Measurements from ENCODE around the gene PPP2R5A.

PPP2R5A gene

GRCh38 chr1:212289262-212290077 lies 4.3 kb downstream of the PPP2R5A start:
- peak overlapping the region; percentile 84 for H3K4me2 ChIP-seq (ENCODE audit: low read depth, low read length, poor library complexity, severe bottlenecking)
- H4K20me1 ChIP-seq (ENCODE audit: insufficient read depth, low read length, poor library complexity, severe bottlenecking): peaks cover 81% of the 10 kb centered on the region
- H3F3A ChIP-seq (ENCODE audit: low read depth): no peaks in the 10 kb centered on the region
- H3K9me2 ChIP-seq (replicated peaks; ENCODE audit: low read depth, low read length): no peaks in the 10 kb centered on the region
- H3K9ac ChIP-seq (ENCODE audit: low read depth, low read length, poor library complexity, severe bottlenecking): peak overlapping the region; percentile 0
- H3K27me3 ChIP-seq (ENCODE audit: insufficient read depth, low read length, poor library complexity, severe bottlenecking): no peaks in the 10 kb centered on the region
- no peaks in the 10 kb centered on the region for H3K36me3 ChIP-seq (ENCODE audit: insufficient read depth, low read length)
- peaks cover 84% of the 10 kb centered on the region for H3K79me2 ChIP-seq (ENCODE audit: insufficient read depth, low read length)
- no peaks in the 10 kb centered on the region for H3K9me3 ChIP-seq (ENCODE audit: insufficient read depth, low read depth, low read length)
- H3K4me1 ChIP-seq (ENCODE audit: insufficient read depth, low read length, poor library complexity, severe bottlenecking): peaks cover 48% of the 10 kb centered on the region
- TF ChIP-seq EZH2phosphoT487 (IDR thresholded peaks at IDR 0.05; ENCODE audit: borderline replicate concordance) (no peak), CTCF (conservative IDR thresholded peaks at IDR 0.05; ENCODE audit: low read length) (no peak)
- no peak overlapping the region for H2AFZ ChIP-seq (ENCODE audit: low read length)
- H3K4me3 ChIP-seq (ENCODE audit: low read length, poor library complexity, severe bottlenecking): peak overlapping the region; percentile 94

GRCh38 chr1:212290608-212291007 lies 5.4 kb downstream of the PPP2R5A start:
- Histone ChIP-seq H3K9me3 (ENCODE audit: insufficient read depth, low read depth, low read length) (no peaks in the 10 kb centered on the region), H3K4me2 (ENCODE audit: low read depth, low read length, poor library complexity, severe bottlenecking) (peak overlapping the region; percentile 84), H2AFZ (ENCODE audit: low read length) (no peak overlapping the region), H4K20me1 (ENCODE audit: insufficient read depth, low read length, poor library complexity, severe bottlenecking) (peaks cover 92% of the 10 kb centered on the region), H3K9me2 (replicated peaks; ENCODE audit: low read depth, low read length) (no peaks in the 10 kb centered on the region), H3K9ac (ENCODE audit: low read depth, low read length, poor library complexity, severe bottlenecking) (no peak overlapping the region), H3K4me1 (ENCODE audit: insufficient read depth, low read length, poor library complexity, severe bottlenecking) (peaks cover 57% of the 10 kb centered on the region), H3K4me3 (ENCODE audit: low read length, poor library complexity, severe bottlenecking) (peak overlapping the region; percentile 94), H3K79me2 (ENCODE audit: insufficient read depth, low read length) (peaks cover 95% of the 10 kb centered on the region), H3K27me3 (ENCODE audit: insufficient read depth, low read length, poor library complexity, severe bottlenecking) (no peaks in the 10 kb centered on the region), H3K36me3 (ENCODE audit: insufficient read depth, low read length) (no peaks in the 10 kb centered on the region), H3F3A (ENCODE audit: low read depth) (no peaks in the 10 kb centered on the region)
- TF ChIP-seq EZH2phosphoT487 (IDR thresholded peaks at IDR 0.05; ENCODE audit: borderline replicate concordance) (no peak), CTCF (conservative IDR thresholded peaks at IDR 0.05; ENCODE audit: low read length) (no peak)

GRCh38 chr1:212291505-212292134 lies 6.4 kb downstream of the PPP2R5A start:
- no peaks in the 10 kb centered on the region for H3F3A ChIP-seq (ENCODE audit: low read depth)
- H3K4me1 ChIP-seq (ENCODE audit: insufficient read depth, low read length, poor library complexity, severe bottlenecking): peaks cover 57% of the 10 kb centered on the region
- peak overlapping the region; percentile 94 for H3K4me3 ChIP-seq (ENCODE audit: low read length, poor library complexity, severe bottlenecking)
- peak overlapping the region; percentile 27 for H3K9ac ChIP-seq (ENCODE audit: low read depth, low read length, poor library complexity, severe bottlenecking)
- no peaks in the 10 kb centered on the region for H3K27me3 ChIP-seq (ENCODE audit: insufficient read depth, low read length, poor library complexity, severe bottlenecking)
- no peak for TF ChIP-seq EZH2phosphoT487 (IDR thresholded peaks at IDR 0.05; ENCODE audit: borderline replicate concordance)
- peak; percentile 96 for TF ChIP-seq CTCF (conservative IDR thresholded peaks at IDR 0.05; ENCODE audit: low read length)
- no peaks in the 10 kb centered on the region for H3K9me2 ChIP-seq (replicated peaks; ENCODE audit: low read depth, low read length)
- peaks cover 96% of the 10 kb centered on the region for H4K20me1 ChIP-seq (ENCODE audit: insufficient read depth, low read length, poor library complexity, severe bottlenecking)
- no peaks in the 10 kb centered on the region for H3K9me3 ChIP-seq (ENCODE audit: insufficient read depth, low read depth, low read length)
- H2AFZ ChIP-seq (ENCODE audit: low read length): no peak overlapping the region
- peaks cover 99% of the 10 kb centered on the region for H3K79me2 ChIP-seq (ENCODE audit: insufficient read depth, low read length)
- H3K36me3 ChIP-seq (ENCODE audit: insufficient read depth, low read length): no peaks in the 10 kb centered on the region
- H3K4me2 ChIP-seq (ENCODE audit: low read depth, low read length, poor library complexity, severe bottlenecking): peak overlapping the region; percentile 84
